NT2/D1 (cell line): Measurements from ENCODE around the gene TMEM53.

ENCODE experiments used
- YY1 ChIP-seq: IDR thresholded peaks from 2 replicates; pipeline ENCODE4 v1.6.1; 2011; ENCODE audit not compliant: insufficient read length, insufficient read depth
- ZNF274 ChIP-seq: IDR thresholded peaks from 2 replicates; pipeline ENCODE4 v1.6.1; 2011; ENCODE audit warnings: mild to moderate bottlenecking, low read depth, low read length

DNA sequence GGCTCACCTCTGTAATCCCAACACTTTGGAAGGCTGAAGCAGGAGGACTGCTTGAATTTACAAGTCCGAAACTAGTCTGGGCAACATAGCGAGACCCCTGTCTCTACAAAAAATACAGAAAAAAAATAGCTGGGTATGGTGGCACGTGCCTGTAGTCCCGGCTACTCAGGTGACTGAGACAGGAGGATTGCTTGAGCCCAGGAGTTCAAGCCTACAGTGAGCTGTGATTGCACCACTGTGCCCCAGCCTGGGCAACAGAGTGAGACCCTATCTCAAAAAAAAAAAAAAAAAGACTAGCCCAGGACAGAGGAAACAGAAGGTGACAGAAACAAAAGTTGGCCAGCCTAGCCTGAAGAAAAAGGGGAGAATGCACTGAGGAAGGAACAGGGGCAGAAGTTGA is 21.4 kb upstream of the TMEM53 start:
- no peak for TF ChIP-seq ZNF274
- TF ChIP-seq YY1: no peak
